ENCODE data around the gene HNRNPUL1. TPM values are rescaled to one million over a fixed set of nuclear protein-coding genes. Genes with fewer than 3 reads are reported as not detected.
A peak's percentile ranks its signal among the peaks of the same experiment; 100 is the strongest.
"Not testable (repeated sequence)": the region's sequence is repeated elsewhere in the genome, so short reads cannot be mapped to it uniquely, and the experiment has no call there.

Gene HNRNPUL1
- total RNA-seq, 4 donors from 2014 or later: 140 to 213 (median 188) TPM

GRCh38 chr19:41228486-41228885, 35.7 kb upstream of the HNRNPUL1 start:
- Histone ChIP-seq H3K9me3 (no peaks in the 10 kb centered on the region), H3K4me1 (peaks cover 32% of the 10 kb centered on the region), H3K27ac (no peak overlapping the region), H3K4me3 (no peak overlapping the region), H3K27me3 (no peaks in the 10 kb centered on the region), H3K36me3 (peaks cover 3% of the 10 kb centered on the region)
- TF ChIP-seq POLR2A (IDR thresholded peaks at IDR 0.05) (no peak), EP300 (IDR thresholded peaks at IDR 0.05) (no peak), POLR2AphosphoS5 (IDR thresholded peaks at IDR 0.05) (no peak), CTCF (IDR thresholded peaks at IDR 0.05) (no peak)
- no peak for DNase-seq (ENCODE audit: low spot score in 2 of 2)
- 65% methylated on average over 3 of the region's 3 CpGs for WGBS

- H3K27me3 ChIP-seq; DNase-seq (ENCODE audit: low spot score in 2 of 2); H3K27ac ChIP-seq; H3K9me3 ChIP-seq; H3K36me3 ChIP-seq; H3K4me3 ChIP-seq: not testable (repeated sequence)
- 83% methylated on average over 5 of the region's 5 CpGs for WGBS
- H3K4me1 ChIP-seq: peaks cover 24% of the 10 kb centered on the region
Observed at GRCh38 chr19:41229338-41229737, 34.8 kb upstream of the HNRNPUL1 start.

GRCh38 chr19:41230067-41230857, 33.9 kb upstream of the HNRNPUL1 start:
- Histone ChIP-seq H3K27me3 (no peaks in the 10 kb centered on the region), H3K4me3 (no peak overlapping the region), H3K27ac (no peak overlapping the region), H3K4me1 (peaks cover 15% of the 10 kb centered on the region), H3K9me3 (no peaks in the 10 kb centered on the region), H3K36me3 (peaks cover 12% of the 10 kb centered on the region)
- 82% methylated on average over 3 of the region's 3 CpGs for WGBS
- no peak for TF ChIP-seq CTCF (IDR thresholded peaks at IDR 0.05)
- no peak for TF ChIP-seq POLR2AphosphoS5 (IDR thresholded peaks at IDR 0.05)
- no peak for TF ChIP-seq POLR2A (IDR thresholded peaks at IDR 0.05)
- TF ChIP-seq EP300 (IDR thresholded peaks at IDR 0.05): no peak
- no peak for DNase-seq (ENCODE audit: low spot score in 2 of 2)

- H3K9me3 ChIP-seq: no peaks in the 10 kb centered on the region
- no peak overlapping the region for H3K4me3 ChIP-seq
- DNase-seq (ENCODE audit: low spot score in 2 of 2): no peak
- H3K36me3 ChIP-seq: peaks cover 19% of the 10 kb centered on the region
- H3K4me1 ChIP-seq: no peaks in the 10 kb centered on the region
- TF ChIP-seq POLR2AphosphoS5 (IDR thresholded peaks at IDR 0.05) (no peak), CTCF (IDR thresholded peaks at IDR 0.05) (no peak), EP300 (IDR thresholded peaks at IDR 0.05) (no peak), POLR2A (IDR thresholded peaks at IDR 0.05) (no peak)
- H3K27ac ChIP-seq: no peak overlapping the region
- no peaks in the 10 kb centered on the region for H3K27me3 ChIP-seq
- WGBS: 87% methylated on average over 8 of the region's 8 CpGs
Observed at GRCh38 chr19:41232686-41233085, 31.5 kb upstream of the HNRNPUL1 start.

GRCh38 chr19:41233748-41234240, 30.4 kb upstream of the HNRNPUL1 start:
- peaks cover 30% of the 10 kb centered on the region for H3K36me3 ChIP-seq
- H3K9me3 ChIP-seq: no peaks in the 10 kb centered on the region
- H3K27me3 ChIP-seq: no peaks in the 10 kb centered on the region
- H3K27ac ChIP-seq: no peak overlapping the region
- no peak for TF ChIP-seq POLR2A (IDR thresholded peaks at IDR 0.05)
- no peak for TF ChIP-seq CTCF (IDR thresholded peaks at IDR 0.05)
- TF ChIP-seq POLR2AphosphoS5 (IDR thresholded peaks at IDR 0.05): no peak
- TF ChIP-seq EP300 (IDR thresholded peaks at IDR 0.05): no peak
- H3K4me3 ChIP-seq: no peak overlapping the region
- peak in 1 of 2 donors; percentile 63 for DNase-seq (ENCODE audit: low spot score in 2 of 2)
- 66% methylated on average over 4 of the region's 4 CpGs for WGBS
- H3K4me1 ChIP-seq: no peaks in the 10 kb centered on the region

Data from suprapubic skin (tissue), 4 donors.